Keratinocyte (primary cell): Measurements from ENCODE around the gene REV3L. TPM values are rescaled to one million over a fixed set of nuclear protein-coding genes. Genes with fewer than 3 reads are reported as not detected.

Source experiments
- DNase-seq: peaks from one replicate; pipeline ENCODE4 v3.0.0-alpha.2; 2011; ENCODE audit warnings: low read depth, missing footprints, low spot score
- FAIRE-seq: peaks from 2 replicates; lab custom pipeline; 2011; peaks lifted over from hg19 to GRCh38; lab: Jason Lieb, UNC
- H2AFZ ChIP-seq: 2 replicates; pipeline ENCODE4 v1.6.0; 2012; ENCODE audit warnings: low read length, control low read depth, inconsistent platforms; ENCODE audit not compliant: control insufficient read depth
- H3K27ac ChIP-seq: 2 replicates; pipeline ENCODE4 v1.5.1; 2011; ENCODE audit warnings: low read length; ENCODE audit not compliant: control insufficient read depth, insufficient read depth
- H3K27me3 ChIP-seq: 3 replicates; pipeline ENCODE4 v1.6.0; 2011; ENCODE audit warnings: low read length; ENCODE audit not compliant: control insufficient read depth, insufficient read depth; ENCODE audit errors: extremely low read depth
- H3K36me3 ChIP-seq, 2 experiments: 2 replicates in 1 of 2; 3 replicates in 1 of 2; pipeline ENCODE4 v1.5.1; 2011; ENCODE audit warnings: low read length in 2 of 2, mild to moderate bottlenecking in 1 of 2; ENCODE audit not compliant: control insufficient read depth in 2 of 2, insufficient read depth in 2 of 2; ENCODE audit errors: extremely low read depth in 1 of 2
- H3K4me1 ChIP-seq: 3 replicates; pipeline ENCODE4 v1.5.1; 2011; ENCODE audit warnings: low read length; ENCODE audit not compliant: control insufficient read depth, insufficient read depth; ENCODE audit errors: extremely low read depth
- H3K4me2 ChIP-seq: 3 replicates; pipeline ENCODE4 v1.6.0; 2011; ENCODE audit warnings: low read depth, low read length; ENCODE audit not compliant: control insufficient read depth, insufficient read depth; ENCODE audit errors: extremely low read depth
- H3K4me3 ChIP-seq, 3 experiments: fragments of 200-600 bp in 1 of 3; sonication (generic) in 1 of 3; 2 replicates in 2 of 3; 3 replicates in 1 of 3; pipeline ENCODE4 v1.5.1; 2011 to 2016; ENCODE audit warnings: low read length in 3 of 3, mild to moderate bottlenecking in 3 of 3, control low read depth in 2 of 3, inconsistent platforms in 1 of 3, low read depth in 1 of 3, mixed read lengths in 1 of 3, mixed run types in 1 of 3, moderate library complexity in 1 of 3; ENCODE audit not compliant: control insufficient read depth in 2 of 3, insufficient read depth in 2 of 3; ENCODE audit errors: extremely low read depth in 1 of 3
- H3K79me2 ChIP-seq: 2 replicates; pipeline ENCODE4 v1.6.0; 2012; ENCODE audit warnings: low read length; ENCODE audit not compliant: control insufficient read depth, insufficient read depth
- H3K9ac ChIP-seq: 3 replicates; pipeline ENCODE4 v1.6.0; 2011; ENCODE audit warnings: low read length; ENCODE audit not compliant: control insufficient read depth, insufficient read depth; ENCODE audit errors: extremely low read depth
- H3K9me1 ChIP-seq: 3 replicates; pipeline ENCODE4 v1.6.0; 2011; ENCODE audit warnings: low read length; ENCODE audit not compliant: control insufficient read depth, insufficient read depth; ENCODE audit errors: extremely low read depth
- H3K9me3 ChIP-seq: 2 replicates; pipeline ENCODE4 v1.5.1; 2012; ENCODE audit warnings: low read depth, low read length; ENCODE audit not compliant: control insufficient read depth
- H4K20me1 ChIP-seq: 3 replicates; pipeline ENCODE4 v1.6.0; 2011; ENCODE audit warnings: low read length; ENCODE audit not compliant: control insufficient read depth, insufficient read depth; ENCODE audit errors: extremely low read depth
- CTCF ChIP-seq, 3 experiments: IDR thresholded peaks in 1 of 3; conservative IDR thresholded peaks in 1 of 3; optimal IDR thresholded peaks in 1 of 3; 2 replicates in 2 of 3; 3 replicates in 1 of 3; pipeline versions ENCODE3 to v1.5.1; 2011; ENCODE audit warnings: low read length in 3 of 3, mild to moderate bottlenecking in 3 of 3, moderate library complexity in 2 of 3, control low read depth in 1 of 3, inconsistent platforms in 1 of 3; ENCODE audit not compliant: insufficient read depth in 2 of 3; ENCODE audit errors: extremely low read depth in 1 of 3
- EZH2 ChIP-seq: IDR thresholded peaks from one replicate; pipeline ENCODE4 v1.6.1; 2012; ENCODE audit warnings: inconsistent platforms, mild to moderate bottlenecking, low read length, moderate library complexity
- dilution Hi-C: fragments of 300-500 bp; cut with MboI; formaldehyde crosslinking; loops from one replicate; pipeline ENCODE4 v1.7.0; 2020; ENCODE audit warnings: low sequenced_read_pairs; ENCODE audit not compliant: extremely low pct_ligation_motif_present
- polyA plus RNA-seq, 5 experiments: library from polyadenylated mRNA; depleted of rRNA in 3 of 5; stranded (reverse) in 3 of 5; stranded (forward) in 1 of 5; unstranded in 1 of 5; fragments of >200 nt; gene quantifications; 1 replicate in 1 of 5; 2 replicates in 3 of 5; 3 replicates in 1 of 5; pipeline versions ENCODE4 v1.2.1 to v1.2.3, GENCODE V29; 2011 to 2012; ENCODE audit warnings: missing spikeins in 2 of 5, low read depth in 1 of 5, low replicate concordance in 1 of 5

Gene REV3L
- polyA plus RNA-seq, 1 donor (not counting 4 experiments of a cell fraction or from before 2014, with no cell fraction given) = 9.5 TPM

- Histone ChIP-seq H3K27me3 (no peaks in the 10 kb centered on the region), H4K20me1 (no peaks in the 10 kb centered on the region), H2AFZ (no peak overlapping the region), H3K9me1 (no peaks in the 10 kb centered on the region), H3K27ac (no peak overlapping the region), H3K9me3 (no peaks in the 10 kb centered on the region), H3K4me1 (peaks cover 9% of the 10 kb centered on the region), H3K9ac (no peak overlapping the region), H3K4me3 (no peak overlapping the region), H3K4me2 (no peak overlapping the region), H3K79me2 (peaks cover 13% of the 10 kb centered on the region), H3K36me3 (no peaks in the 10 kb centered on the region)
- no peak for DNase-seq
- dilution Hi-C loops = no loop called here
- TF ChIP-seq EZH2 (no peak), CTCF (optimal IDR thresholded peaks at IDR 0.05 in 1 of 3, IDR thresholded peaks at IDR 0.05 in 1 of 3, conservative IDR thresholded peaks at IDR 0.05 in 1 of 3; ENCODE audit: extremely low read depth in 1 of 3, insufficient read depth in 2 of 3, low read length in 3 of 3) (no peak)
- no peak for FAIRE-seq
Measured at GRCh38 chr6:111450087-111450486, 32.9 kb downstream of the REV3L start.

GRCh38 chr6:111449129-111449528, 33.9 kb downstream of the REV3L start:
- Histone ChIP-seq H4K20me1 (no peaks in the 10 kb centered on the region), H2AFZ (no peak overlapping the region), H3K9ac (no peak overlapping the region), H3K79me2 (peaks cover 13% of the 10 kb centered on the region), H3K4me1 (peaks cover 9% of the 10 kb centered on the region), H3K36me3 (no peaks in the 10 kb centered on the region), H3K9me3 (no peaks in the 10 kb centered on the region), H3K27me3 (no peaks in the 10 kb centered on the region), H3K9me1 (no peaks in the 10 kb centered on the region), H3K4me3 (no peak overlapping the region), H3K27ac (no peak overlapping the region), H3K4me2 (no peak overlapping the region)
- TF ChIP-seq CTCF (optimal IDR thresholded peaks at IDR 0.05 in 1 of 3, IDR thresholded peaks at IDR 0.05 in 1 of 3, conservative IDR thresholded peaks at IDR 0.05 in 1 of 3; ENCODE audit: extremely low read depth in 1 of 3, insufficient read depth in 2 of 3, low read length in 3 of 3) (no peak), EZH2 (no peak)
- DNase-seq (no peak), FAIRE-seq (no peak)
- dilution Hi-C loops = no loop called here
